ENCODE results near the gene IPPK. TPM values are rescaled to one million over a fixed set of nuclear protein-coding genes. Genes with fewer than 3 reads are reported as not detected.

Gene IPPK
- total RNA-seq, 2 donors from 2014 or later = 10.3 to 14.0 TPM

GRCh38 chr9:92603100-92603499, 66.8 kb downstream of the IPPK start:
- peak; percentile 0 for DNase-seq (ENCODE audit: low spot score)
- 83% methylated on average over 5 of the region's 5 CpGs for whole genome bisulfite sequencing
- H3K9me3 ChIP-seq = no peaks in the 10 kb centered on the region
- H3K27me3 ChIP-seq (replicated peaks; ENCODE audit: insufficient read depth) = no peaks in the 10 kb centered on the region
- TF ChIP-seq, protein P1, sequence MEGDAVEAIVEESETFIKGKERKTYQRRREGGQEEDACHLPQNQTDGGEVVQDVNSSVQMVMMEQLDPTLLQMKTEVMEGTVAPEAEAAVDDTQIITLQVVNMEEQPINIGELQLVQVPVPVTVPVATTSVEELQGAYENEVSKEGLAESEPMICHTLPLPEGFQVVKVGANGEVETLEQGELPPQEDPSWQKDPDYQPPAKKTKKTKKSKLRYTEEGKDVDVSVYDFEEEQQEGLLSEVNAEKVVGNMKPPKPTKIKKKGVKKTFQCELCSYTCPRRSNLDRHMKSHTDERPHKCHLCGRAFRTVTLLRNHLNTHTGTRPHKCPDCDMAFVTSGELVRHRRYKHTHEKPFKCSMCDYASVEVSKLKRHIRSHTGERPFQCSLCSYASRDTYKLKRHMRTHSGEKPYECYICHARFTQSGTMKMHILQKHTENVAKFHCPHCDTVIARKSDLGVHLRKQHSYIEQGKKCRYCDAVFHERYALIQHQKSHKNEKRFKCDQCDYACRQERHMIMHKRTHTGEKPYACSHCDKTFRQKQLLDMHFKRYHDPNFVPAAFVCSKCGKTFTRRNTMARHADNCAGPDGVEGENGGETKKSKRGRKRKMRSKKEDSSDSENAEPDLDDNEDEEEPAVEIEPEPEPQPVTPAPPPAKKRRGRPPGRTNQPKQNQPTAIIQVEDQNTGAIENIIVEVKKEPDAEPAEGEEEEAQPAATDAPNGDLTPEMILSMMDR (IDR thresholded peaks at IDR 0.05) = no peak
- TF ChIP-seq POLR2AphosphoS5 (IDR thresholded peaks at IDR 0.05) = no peak
- no peak for TF ChIP-seq POLR2A (IDR thresholded peaks at IDR 0.05)
- no peaks in the 10 kb centered on the region for H3K36me3 ChIP-seq
- H3K4me3 ChIP-seq = no peak overlapping the region
- H3K4me1 ChIP-seq (replicated peaks) = no peaks in the 10 kb centered on the region
- intact Hi-C loops (cut with DNase I) = no loop called here
- no peak overlapping the region for H3K27ac ChIP-seq

- Histone ChIP-seq H3K9me3 (no peaks in the 10 kb centered on the region), H3K27me3 (replicated peaks; ENCODE audit: insufficient read depth) (no peaks in the 10 kb centered on the region), H3K27ac (no peak overlapping the region), H3K36me3 (no peaks in the 10 kb centered on the region), H3K4me3 (no peak overlapping the region), H3K4me1 (replicated peaks) (no peaks in the 10 kb centered on the region)
- 94% methylated on average over 10 of the region's 10 CpGs for WGBS
- TF ChIP-seq POLR2AphosphoS5 (IDR thresholded peaks at IDR 0.05) = no peak
- no peak for TF ChIP-seq POLR2A (IDR thresholded peaks at IDR 0.05)
- intact Hi-C loops (cut with DNase I) = no loop called here
- DNase-seq (ENCODE audit: low spot score) = peak; percentile 2
Observed at GRCh38 chr9:92602413-92602812, 67.5 kb downstream of the IPPK start.

- WGBS = 71% methylated on average over 12 of the region's 12 CpGs
- no peaks in the 10 kb centered on the region for H3K9me3 ChIP-seq
- no peak overlapping the region for H3K4me3 ChIP-seq
- TF ChIP-seq POLR2A (IDR thresholded peaks at IDR 0.05) (no peak), POLR2AphosphoS5 (IDR thresholded peaks at IDR 0.05) (no peak)
- TF ChIP-seq, protein P1 (IDR thresholded peaks at IDR 0.05) = no peak
- H3K27me3 ChIP-seq (replicated peaks; ENCODE audit: insufficient read depth) = no peaks in the 10 kb centered on the region
- H3K27ac ChIP-seq = peak overlapping the region; percentile 49 to 59
- peak; percentile 2 for DNase-seq (ENCODE audit: low spot score)
- intact Hi-C loops (cut with DNase I) = no loop called here
- H3K4me1 ChIP-seq (replicated peaks) = no peaks in the 10 kb centered on the region
- H3K36me3 ChIP-seq = no peaks in the 10 kb centered on the region
Observed at GRCh38 chr9:92601451-92601850, 68.5 kb downstream of the IPPK start.

DNA sequence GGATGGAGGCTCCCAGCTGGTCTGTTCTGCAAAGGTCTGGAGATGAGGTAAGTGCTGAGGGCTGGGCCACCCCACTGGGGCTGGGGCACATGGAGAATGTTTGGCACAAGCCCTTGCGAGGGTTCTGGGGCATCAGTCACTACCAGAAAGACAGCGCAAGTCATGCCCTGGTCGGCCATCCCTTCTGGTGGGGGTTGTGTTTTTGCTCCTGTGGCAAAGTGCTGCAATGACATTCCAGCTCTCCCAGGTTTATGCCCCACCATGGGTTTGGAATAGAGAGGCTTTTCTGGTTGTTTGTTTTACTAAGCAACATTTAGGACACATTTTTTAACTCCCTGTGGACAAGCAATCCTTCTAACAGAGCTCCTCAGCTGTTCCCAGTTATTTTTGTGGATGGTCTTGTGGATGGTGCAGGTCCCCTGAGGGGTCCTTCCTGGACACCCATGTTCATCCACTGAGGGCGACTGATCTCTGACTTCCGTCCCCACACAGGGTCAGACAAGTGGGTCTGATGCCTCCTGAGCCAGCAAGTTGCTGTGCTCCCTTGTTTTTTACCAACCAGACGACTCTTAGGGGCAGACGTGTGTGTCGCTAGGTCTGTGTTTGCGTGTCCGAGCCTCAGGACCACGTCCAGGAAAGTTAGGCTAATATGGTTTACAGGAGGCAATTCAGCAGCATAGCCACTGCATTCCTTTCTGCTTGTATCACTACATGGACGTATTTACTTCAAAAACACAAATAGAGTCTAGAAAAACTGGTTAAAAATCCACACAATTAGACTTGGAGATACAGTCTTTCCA, 69.3 kb downstream of the IPPK start:
- WGBS = 56% methylated on average over 12 of the region's 12 CpGs
- no peaks in the 10 kb centered on the region for H3K9me3 ChIP-seq
- no peaks in the 10 kb centered on the region for H3K4me1 ChIP-seq (replicated peaks)
- no peaks in the 10 kb centered on the region for H3K36me3 ChIP-seq
- no peaks in the 10 kb centered on the region for H3K27me3 ChIP-seq (replicated peaks; ENCODE audit: insufficient read depth)
- intact Hi-C loops (cut with DNase I) = no loop called here
- H3K4me3 ChIP-seq = no peak overlapping the region
- no peak for TF ChIP-seq POLR2A (IDR thresholded peaks at IDR 0.05)
- TF ChIP-seq POLR2AphosphoS5 (IDR thresholded peaks at IDR 0.05) = no peak
- TF ChIP-seq, protein P1 (IDR thresholded peaks at IDR 0.05) = no peak
- H3K27ac ChIP-seq = peak overlapping the region; percentile 49 to 59
- DNase-seq (ENCODE audit: low spot score) = peak; percentile 3

DNA sequence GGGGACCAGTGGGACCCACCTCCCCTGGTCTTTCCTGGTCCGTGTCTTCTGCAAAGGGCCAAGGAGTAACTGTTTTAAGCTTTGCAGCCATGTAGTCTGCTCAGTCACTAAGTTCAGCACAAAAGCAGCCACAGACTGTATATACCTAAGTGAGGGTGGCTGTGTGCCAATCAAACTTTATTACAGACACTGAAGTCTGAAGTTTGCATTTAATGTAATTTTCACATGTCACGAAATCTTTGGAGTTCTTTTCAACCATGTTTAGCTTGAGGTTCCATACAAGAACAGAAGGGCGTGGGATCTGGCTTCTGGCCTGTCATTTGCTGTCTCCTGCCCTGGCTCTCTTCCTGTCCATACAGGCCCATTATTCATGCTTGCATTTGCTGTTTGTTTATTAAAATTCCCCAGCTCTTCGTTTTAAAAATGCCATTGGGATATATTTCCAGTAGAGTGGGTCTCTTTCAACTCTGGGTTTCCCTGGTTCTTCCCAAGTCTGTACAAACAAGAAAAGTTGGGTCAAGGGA, 69.9 kb downstream of the IPPK start:
- Histone ChIP-seq H3K4me3 (no peak overlapping the region), H3K27ac (peak overlapping the region in 1 of 2 donors; percentile 59), H3K36me3 (no peaks in the 10 kb centered on the region), H3K27me3 (replicated peaks; ENCODE audit: insufficient read depth) (no peaks in the 10 kb centered on the region), H3K4me1 (replicated peaks) (no peaks in the 10 kb centered on the region), H3K9me3 (no peaks in the 10 kb centered on the region)
- WGBS = 49% methylated on average over 4 of the region's 4 CpGs
- DNase-seq (ENCODE audit: low spot score) = peak; percentile 2
- intact Hi-C loops (cut with DNase I) = no loop called here
- TF ChIP-seq POLR2A (IDR thresholded peaks at IDR 0.05) = no peak
- no peak for TF ChIP-seq POLR2AphosphoS5 (IDR thresholded peaks at IDR 0.05)
- TF ChIP-seq, protein P1 (IDR thresholded peaks at IDR 0.05) = no peak

All from prostate gland (tissue), 2 donors.